DMS 273 (cell line): ENCODE results near the gene IL13RA1.
A peak's percentile ranks its signal among the peaks of the same experiment; 100 is the strongest.
"Not testable (repeated sequence)": the region's sequence is repeated elsewhere in the genome, so short reads cannot be mapped to it uniquely, and the experiment has no call there.

ENCODE experiments used
- DNase-seq: peaks from one replicate; lab custom pipeline; 2025; ENCODE audit not compliant: unreplicated experiment; lab: John Stamatoyannopoulos, UW

IL13RA1 gene

DNA sequence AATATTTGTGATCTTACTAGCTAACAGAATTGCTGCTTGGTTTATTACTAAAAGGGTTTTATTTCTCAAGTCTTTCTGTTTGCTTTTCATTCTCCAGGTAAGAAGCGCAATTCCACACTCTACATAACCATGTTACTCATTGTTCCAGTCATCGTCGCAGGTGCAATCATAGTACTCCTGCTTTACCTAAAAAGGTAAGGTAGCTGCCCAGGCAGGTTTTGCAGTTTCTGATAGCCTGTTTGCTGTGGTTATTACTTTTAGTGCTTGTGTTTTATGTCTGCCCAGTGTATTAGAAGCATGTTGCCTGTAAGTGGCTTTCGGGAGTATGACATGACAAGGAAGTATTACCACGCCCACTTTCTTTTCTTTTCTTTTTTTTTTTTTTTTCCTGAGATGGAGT lies 46.4 kb downstream of the IL13RA1 start:
- no peak for DNase-seq

DNA sequence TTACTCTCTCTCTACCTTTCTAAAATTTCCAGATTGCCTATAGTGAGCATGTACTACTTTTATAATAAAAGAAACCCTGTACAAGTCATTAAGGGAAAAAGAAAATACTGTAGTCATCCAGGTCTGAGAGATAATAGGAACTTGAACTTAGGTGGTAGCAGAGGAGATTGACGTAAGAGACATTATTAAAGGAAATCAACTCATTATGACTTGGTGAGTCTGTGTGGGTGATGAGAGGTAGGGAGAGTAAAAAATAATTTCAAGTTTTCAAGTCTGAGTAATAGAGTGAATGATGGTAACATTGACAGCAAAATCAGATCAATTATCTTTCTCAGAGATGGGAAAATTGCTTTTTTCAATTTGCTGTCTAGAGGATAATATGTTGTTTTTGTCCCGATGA lies 52.2 kb downstream of the IL13RA1 start:
- DNase-seq, result no peak

DNA sequence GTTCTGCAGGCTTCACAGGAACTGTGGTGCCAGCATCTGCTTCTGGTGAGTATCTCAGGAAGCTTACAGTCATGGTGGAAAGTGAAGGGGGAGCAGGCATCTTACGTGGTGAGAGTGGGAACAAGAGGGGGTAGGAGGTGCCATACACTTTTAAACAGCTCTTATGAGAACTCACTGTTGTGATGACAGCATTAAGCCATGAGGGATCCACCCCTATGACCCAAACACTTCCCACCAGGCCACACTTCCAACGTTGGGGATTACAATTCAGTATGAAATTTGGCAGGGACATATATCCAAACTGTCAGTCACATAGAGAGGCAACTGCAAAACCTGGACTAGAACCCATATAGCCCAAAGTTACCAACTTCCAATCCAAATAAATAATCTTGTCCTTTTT lies 53.1 kb downstream of the IL13RA1 start:
- no peak for DNase-seq

DNA sequence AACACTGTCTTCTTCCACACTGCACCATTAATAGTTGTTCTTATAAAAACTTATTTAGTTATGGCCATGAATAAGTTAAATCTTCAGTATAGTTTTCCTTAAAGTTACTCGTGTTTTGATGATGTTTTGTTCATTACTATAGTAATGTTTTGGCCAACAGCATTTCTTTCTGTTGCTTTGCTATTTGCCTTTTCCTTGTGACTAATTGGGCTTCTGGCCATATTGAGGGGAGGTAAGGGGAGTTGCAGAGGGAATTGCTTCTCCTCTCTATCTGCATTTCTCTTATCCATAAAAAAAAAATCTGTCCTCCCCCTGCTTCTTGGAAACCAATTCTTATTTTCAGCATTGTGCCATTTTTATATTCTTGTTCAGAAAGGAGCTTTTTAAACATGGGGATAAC lies 53.5 kb downstream of the IL13RA1 start:
- DNase-seq, result no peak

DNA sequence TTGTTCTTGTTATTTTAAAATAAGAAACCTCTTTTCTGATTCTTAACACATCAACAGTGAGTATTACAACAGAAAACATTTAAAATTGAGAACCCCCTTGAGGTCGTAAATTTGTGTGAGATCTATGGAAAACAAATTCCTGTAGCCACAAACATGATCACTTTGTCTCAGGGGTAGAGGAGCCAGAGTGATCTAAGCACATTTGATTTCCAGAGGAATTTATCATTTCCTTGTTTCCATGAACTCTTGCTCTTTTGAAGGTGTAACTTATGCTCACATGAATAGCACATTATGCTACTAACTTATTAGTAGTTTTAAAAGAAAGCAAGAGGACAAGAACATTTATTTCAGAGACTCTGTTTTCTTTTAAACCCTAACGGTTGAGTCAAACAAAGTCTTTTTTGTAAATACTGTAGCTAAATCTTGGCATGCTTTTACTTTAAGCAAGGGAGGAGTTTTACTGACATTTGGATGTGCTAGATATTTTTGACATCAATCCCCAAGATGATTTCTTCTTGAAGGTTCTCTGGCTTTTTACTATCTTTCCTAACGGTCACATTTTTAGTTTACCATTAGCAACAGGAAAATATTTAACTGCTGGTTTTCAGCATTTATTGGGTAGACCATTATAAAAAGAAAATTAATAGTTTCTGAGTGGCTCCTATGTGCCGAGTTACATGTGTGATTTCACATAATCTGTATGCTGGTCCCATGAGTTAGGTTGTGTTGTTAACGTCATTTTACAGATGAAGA lies 68.3 kb downstream of the IL13RA1 start:
- no peak for DNase-seq

DNA sequence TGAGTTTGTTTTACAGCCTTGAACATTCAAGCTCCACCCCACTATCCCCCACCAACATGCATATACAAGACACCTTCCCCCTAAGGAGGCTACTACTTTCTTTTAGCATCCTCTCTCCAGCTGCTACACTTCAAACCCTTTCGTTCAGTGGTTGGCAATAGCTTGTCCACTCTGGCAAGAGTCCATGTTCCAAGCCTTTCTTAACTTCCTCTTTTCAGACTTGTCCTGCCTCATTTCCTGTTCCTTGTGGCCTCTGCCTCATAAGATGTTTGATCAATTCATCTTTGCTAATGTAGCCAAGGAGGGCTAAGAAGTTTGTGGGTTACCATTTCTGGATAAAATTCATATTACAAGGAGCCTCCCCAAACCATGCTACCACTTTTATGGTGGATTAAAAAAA lies 75.5 kb downstream of the IL13RA1 start:
- no peak for DNase-seq

DNA sequence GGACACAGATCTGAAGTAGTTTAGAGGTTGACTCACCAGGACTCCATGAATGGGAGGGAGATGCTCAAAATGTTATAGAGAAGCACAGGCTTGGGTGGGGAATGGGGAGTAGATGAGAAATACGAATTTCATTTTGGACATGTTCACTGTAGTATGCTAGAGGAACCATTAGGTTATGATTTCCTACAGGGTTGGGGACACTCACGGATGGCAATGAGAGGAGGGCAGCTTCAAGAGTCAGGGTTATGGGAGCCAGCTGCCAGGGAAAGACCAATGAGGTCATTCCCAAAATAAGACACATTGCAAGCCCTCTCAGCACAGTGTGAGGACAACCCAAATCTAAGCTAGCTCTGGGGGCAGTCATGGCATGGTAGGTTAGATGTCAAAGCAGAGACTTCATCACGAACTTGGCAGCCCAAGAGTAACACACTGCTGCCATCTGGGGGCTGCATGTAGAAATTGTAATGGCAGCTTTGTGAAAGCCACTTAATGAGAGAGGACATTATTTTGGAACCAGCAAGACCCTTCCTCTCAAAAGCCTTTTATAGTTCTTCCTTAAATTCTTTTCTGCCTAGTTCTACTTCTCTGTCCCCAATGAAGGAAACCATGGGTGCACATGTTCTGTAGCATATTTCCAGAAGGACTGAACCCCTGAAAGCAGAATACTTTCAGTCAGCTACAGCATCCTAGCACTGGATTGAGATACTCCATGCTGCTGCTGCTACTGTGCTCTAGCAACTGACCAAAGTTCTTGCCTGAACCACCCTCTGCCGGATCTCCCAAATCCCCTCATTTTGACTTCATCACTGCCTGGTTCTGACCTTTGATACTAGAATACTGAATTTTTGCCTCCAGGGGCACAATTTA lies 80.0 kb downstream of the IL13RA1 start:
- DNase-seq, result peak; percentile 79

DNA sequence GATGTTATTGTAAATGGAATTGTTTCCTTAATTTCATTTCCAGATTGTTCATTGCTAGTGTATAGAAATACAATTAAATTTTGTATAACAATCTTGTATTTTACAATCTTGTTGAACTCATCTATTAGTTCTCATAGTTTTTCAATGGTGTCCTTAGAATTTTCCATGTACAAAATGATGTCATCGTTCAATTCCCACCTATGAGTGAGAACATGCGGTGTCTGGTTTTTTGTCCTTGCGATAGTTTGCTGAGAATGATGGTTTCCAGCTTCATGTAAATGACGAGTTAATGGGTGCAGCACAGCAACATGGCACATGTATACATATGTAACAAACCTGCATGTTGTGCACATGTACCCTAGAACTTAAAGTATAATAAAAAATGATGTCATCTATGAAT lies 89.9 kb downstream of the IL13RA1 start:
- not testable (repeated sequence) for DNase-seq

DNA sequence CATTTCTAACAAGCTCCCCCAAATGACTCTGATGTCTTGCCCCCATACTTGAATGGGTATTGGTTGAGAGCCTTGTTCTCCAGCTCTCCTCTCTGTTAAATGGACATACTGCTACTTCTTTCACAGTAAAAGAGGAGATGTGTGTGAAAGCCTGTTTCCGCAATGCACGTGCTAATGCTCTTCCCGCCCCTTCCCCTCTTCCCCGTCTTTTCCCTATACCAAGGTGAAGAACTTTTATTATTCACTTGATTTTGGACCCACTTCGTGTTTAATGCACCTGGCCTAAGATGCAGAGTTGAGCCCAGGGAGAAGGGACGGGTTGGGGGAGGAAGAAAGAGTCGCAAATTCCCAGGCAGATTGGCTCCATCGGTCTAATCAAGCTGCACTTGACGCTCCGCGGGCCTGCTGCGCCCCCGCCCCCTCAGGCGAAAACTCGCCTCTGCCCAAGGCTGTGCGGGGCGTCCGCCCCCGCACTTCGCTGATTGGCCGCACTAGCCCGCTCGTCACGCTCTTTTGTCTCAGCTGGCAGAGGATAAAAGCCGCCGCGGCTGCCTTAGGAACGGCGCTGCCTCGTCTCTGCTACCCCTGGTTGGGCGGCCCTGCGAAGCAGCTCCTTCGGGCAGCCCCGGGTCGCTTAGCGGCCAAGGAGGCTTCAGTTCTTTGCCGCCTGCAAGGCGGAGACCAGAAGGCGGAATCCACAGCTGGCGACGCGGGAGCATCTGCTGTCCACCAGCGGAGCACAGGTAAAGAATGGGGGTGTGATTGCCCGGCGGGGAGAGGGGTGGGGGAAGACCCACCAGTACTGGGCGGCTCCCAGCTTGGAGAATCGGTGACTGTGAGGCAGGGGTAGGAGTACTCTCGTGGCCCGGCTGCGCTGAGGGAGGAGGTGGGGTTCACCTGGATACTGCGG lies 96.1 kb downstream of the IL13RA1 start, which contains the start of gene ZCCHC12:
Gene ZCCHC12 (plus strand): TSS at position 562 of the 910 bp plus-strand sequence. CDS start 1,421 bp downstream, outside the sequence.
- peak; percentile 92 for DNase-seq

DNA sequence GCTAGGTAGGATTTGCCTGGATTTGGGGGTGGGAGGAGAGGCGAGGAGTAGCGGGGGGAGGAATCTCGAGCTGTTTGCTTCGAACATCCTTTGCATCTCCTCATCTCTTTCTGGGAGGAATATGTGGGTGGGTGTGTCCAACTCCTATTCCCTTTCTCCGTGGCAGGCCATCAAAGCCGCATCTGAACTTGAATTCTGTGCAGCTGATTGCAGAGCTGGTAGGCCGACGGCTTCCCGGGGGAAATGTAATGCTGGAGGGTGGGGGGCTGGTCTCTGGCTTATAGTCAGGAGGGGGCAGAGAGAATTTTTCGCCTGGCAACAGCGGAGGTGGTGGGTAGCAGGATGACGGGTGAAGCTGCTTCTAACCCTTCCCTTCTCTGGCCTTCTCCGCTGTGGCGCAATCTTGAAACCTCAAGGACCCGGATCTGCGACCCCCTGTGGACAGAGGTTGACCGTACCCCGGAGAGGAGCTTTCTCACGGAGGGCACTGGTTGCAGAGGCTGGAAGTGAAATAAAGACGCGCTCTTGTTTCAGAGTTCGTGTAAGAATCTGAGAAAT lies 96.8 kb downstream of the IL13RA1 start:
- DNase-seq, result peak; percentile 43

DNA sequence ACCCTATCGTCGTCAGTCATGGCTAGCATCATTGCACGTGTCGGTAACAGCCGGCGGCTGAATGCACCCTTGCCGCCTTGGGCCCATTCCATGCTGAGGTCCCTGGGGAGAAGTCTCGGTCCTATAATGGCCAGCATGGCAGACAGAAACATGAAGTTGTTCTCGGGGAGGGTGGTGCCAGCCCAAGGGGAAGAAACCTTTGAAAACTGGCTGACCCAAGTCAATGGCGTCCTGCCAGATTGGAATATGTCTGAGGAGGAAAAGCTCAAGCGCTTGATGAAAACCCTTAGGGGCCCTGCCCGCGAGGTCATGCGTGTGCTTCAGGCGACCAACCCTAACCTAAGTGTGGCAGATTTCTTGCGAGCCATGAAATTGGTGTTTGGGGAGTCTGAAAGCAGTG lies 97.8 kb downstream of the IL13RA1 start:
- peak; percentile 15 for DNase-seq

DNA sequence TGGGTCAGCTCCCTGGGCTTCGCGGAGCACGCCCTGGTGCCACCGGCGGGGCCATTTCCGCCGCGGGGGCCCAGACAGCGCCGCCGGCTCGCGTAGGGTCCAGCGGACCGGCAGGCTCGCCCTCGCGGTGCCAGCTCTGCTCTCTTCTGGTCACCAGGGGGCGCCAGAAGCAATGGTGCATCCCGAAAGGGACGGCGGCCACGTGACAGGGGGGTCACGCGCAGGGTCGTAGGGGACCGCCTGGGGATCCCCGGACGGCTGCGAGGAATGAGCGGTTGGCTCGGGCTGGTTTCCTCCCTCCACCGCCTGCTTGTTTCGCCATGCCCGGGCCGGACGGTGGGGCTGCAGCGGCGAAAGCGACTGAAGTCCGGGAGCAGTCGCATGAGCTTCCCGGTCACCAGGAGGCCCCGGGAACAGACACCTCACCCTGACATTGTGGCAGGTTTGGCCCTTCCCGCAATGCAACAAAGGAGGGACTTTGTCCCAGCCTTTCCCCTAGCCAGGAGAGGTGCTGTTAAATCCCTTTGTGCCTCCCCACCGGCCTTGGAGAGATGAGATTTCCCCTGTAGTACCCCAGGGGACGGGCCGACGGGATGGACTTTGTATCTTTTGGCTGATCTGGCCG lies 112.0 kb downstream of the IL13RA1 start:
- peak; percentile 74 for DNase-seq
